OCI-LY7 (cell line): ENCODE data around the gene DNAJC18. TPM values are rescaled to one million over a fixed set of nuclear protein-coding genes. Genes with fewer than 3 reads are reported as not detected.

Experiments
- BruUV-seq: library from RNA; stranded (reverse); fragments of 400-500 nt; replicated peaks from 2 replicates; lab custom pipeline; 2021; lab: Mats Ljungman, UMichigan
- CTCF ChIA-PET: fragments of 300-600 bp; sonication (Branson Sonifier 250); formaldehyde crosslinking; loops from one replicate; lab custom pipeline; 2022; ENCODE audit warnings: antibody characterized with exemption; ENCODE audit not compliant: unreplicated experiment; lab: Charles Lee
- POLR2A ChIA-PET: fragments of 300-600 bp; sonication (Branson Sonifier 250); formaldehyde crosslinking; loops from one replicate; lab custom pipeline; 2022; ENCODE audit warnings: antibody characterized with exemption; lab: Charles Lee
- DNase-seq: peaks from one replicate; pipeline ENCODE4 v3.0.0-alpha.2; 2015; ENCODE audit warnings: low spot score
- H2AFZ ChIP-seq: fragments of 200-600 bp; sonication (generic), shearing (Covaris generic); 2 replicates; pipeline ENCODE4 v1.6.1; 2014; ENCODE audit warnings: mild to moderate bottlenecking, antibody characterized with exemption, low read length, moderate library complexity
- H3K27ac ChIP-seq: fragments of 200-600 bp; sonication (generic); 2 replicates; pipeline ENCODE4 v1.5.1; 2014; ENCODE audit warnings: mixed run types, low read depth, mild to moderate bottlenecking, moderate library complexity, low read length, inconsistent platforms; ENCODE audit not compliant: poor library complexity, severe bottlenecking
- H3K36me3 ChIP-seq: fragments of 200-600 bp; sonication (generic); 2 replicates; pipeline ENCODE4 v1.6.1; 2014; ENCODE audit warnings: mild to moderate bottlenecking, antibody characterized with exemption, low read length, moderate library complexity, mixed read lengths; ENCODE audit not compliant: insufficient read depth
- H3K4me1 ChIP-seq: fragments of 200-600 bp; sonication (generic); 2 replicates; pipeline ENCODE4 v1.5.1; 2014; ENCODE audit warnings: mild to moderate bottlenecking, low read length; ENCODE audit not compliant: insufficient read depth, poor library complexity, severe bottlenecking
- H3K4me2 ChIP-seq: fragments of 200-600 bp; sonication (generic); 2 replicates; pipeline ENCODE4 v1.6.1; 2014; ENCODE audit warnings: mild to moderate bottlenecking, low read length
- H3K4me3 ChIP-seq: fragments of 200-600 bp; sonication (generic); 2 replicates; pipeline ENCODE4 v1.5.1; 2014; ENCODE audit warnings: mild to moderate bottlenecking, low read depth, low read length; ENCODE audit not compliant: poor library complexity, severe bottlenecking
- H3K79me2 ChIP-seq: fragments of 200-600 bp; sonication (generic); 2 replicates; pipeline ENCODE4 v1.6.1; 2016; ENCODE audit warnings: low read depth, mild to moderate bottlenecking, low read length, moderate library complexity, mixed read lengths; ENCODE audit not compliant: insufficient read depth
- H3K9me2 ChIP-seq: fragments of 200-600 bp; sonication (generic); 2 replicates; pipeline ENCODE4 v1.6.1; 2016; ENCODE audit warnings: mild to moderate bottlenecking, low read length, mixed read lengths; ENCODE audit not compliant: insufficient read depth
- H3K9me3 ChIP-seq: fragments of 200-600 bp; sonication (generic); 2 replicates; pipeline ENCODE4 v1.6.1; 2014; ENCODE audit warnings: mild to moderate bottlenecking, mixed run types, low read length, mixed read lengths
- H4K20me1 ChIP-seq: fragments of 200-600 bp; sonication (generic); 2 replicates; pipeline ENCODE4 v1.6.1; 2014; ENCODE audit warnings: mild to moderate bottlenecking, antibody characterized with exemption, low read length, moderate library complexity, mixed read lengths; ENCODE audit not compliant: insufficient read depth
- EZH2phosphoT487 ChIP-seq: fragments of 200-600 bp; sonication (generic); IDR thresholded peaks from 2 replicates; pipeline ENCODE4 v1.6.1; 2018; ENCODE audit warnings: low read depth, borderline replicate concordance, mild to moderate bottlenecking, mixed run types, antibody characterized with exemption, low read length, moderate library complexity, mixed read lengths
- intact Hi-C: fragments of 100-400 bp; cut with micrococcal nuclease; formaldehyde crosslinking; loops from one replicate; pipeline ENCODE4 v1.10.0; 2022; ENCODE audit not compliant: unreplicated experiment
- total RNA-seq, 2 experiments: library from RNA; depleted of rRNA in 1 of 2; stranded (reverse); fragments of >200 nt in 1 of 2; shearing (Covaris generic) in 1 of 2; gene quantifications; 2 replicates each; pipeline ENCODE4 v1.2.3, GENCODE V29; 2014 to 2022
- TF ChIP-seq, protein P1 (sequence below): fragments of 200-600 bp; sonication (generic); conservative IDR thresholded peaks from 2 replicates; pipeline ENCODE4 v1.5.1; 2014; ENCODE audit warnings: mild to moderate bottlenecking, antibody characterized with exemption, low read length, moderate library complexity, mixed read lengths

DNAJC18 gene
- total RNA-seq, 2 experiments from 2014 or later = 1.2 to 12.6 TPM

DNA sequence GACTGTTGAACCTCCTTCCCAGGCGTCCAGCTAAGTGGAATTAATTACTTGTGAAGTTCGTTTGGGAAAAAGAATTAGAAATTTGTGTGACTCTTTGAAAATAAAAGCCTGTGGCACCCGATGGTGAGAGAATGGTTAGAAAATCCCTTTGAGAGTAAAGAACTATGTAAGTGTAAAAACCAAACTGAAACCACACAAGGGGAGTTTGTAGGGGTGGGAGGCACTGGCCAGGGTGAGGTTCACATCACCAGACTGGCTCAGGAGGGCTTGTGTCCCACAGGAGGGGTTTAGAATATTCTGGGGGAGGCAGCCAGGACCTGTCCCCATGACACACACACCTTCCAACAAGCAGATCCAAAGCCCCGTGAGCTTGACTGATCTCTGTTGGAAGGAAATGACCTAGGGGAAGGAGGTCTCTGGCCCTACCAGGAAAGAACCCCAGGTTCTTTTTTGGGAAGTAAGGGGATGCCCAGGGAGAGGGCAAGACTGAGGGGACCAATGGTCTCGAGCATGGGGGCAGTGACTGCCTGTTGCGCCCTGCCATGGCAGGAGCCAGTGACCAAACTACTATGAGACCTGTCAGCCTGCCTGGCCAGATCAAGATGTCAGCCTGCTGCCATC, 39.7 kb downstream of the DNAJC18 start:
- no TSS peak for BruUV-seq
- Histone ChIP-seq H2AFZ (no peak overlapping the region), H3K4me2 (no peak overlapping the region), H4K20me1 (no peaks in the 10 kb centered on the region), H3K9me2 (no peaks in the 10 kb centered on the region), H3K27ac (no peak overlapping the region), H3K9me3 (no peaks in the 10 kb centered on the region), H3K4me3 (no peak overlapping the region), H3K79me2 (no peaks in the 10 kb centered on the region), H3K4me1 (peaks cover 41% of the 10 kb centered on the region), H3K36me3 (peaks cover 27% of the 10 kb centered on the region)
- TF ChIP-seq, protein P1, sequence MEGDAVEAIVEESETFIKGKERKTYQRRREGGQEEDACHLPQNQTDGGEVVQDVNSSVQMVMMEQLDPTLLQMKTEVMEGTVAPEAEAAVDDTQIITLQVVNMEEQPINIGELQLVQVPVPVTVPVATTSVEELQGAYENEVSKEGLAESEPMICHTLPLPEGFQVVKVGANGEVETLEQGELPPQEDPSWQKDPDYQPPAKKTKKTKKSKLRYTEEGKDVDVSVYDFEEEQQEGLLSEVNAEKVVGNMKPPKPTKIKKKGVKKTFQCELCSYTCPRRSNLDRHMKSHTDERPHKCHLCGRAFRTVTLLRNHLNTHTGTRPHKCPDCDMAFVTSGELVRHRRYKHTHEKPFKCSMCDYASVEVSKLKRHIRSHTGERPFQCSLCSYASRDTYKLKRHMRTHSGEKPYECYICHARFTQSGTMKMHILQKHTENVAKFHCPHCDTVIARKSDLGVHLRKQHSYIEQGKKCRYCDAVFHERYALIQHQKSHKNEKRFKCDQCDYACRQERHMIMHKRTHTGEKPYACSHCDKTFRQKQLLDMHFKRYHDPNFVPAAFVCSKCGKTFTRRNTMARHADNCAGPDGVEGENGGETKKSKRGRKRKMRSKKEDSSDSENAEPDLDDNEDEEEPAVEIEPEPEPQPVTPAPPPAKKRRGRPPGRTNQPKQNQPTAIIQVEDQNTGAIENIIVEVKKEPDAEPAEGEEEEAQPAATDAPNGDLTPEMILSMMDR = no peak
- ChIA-PET CTCF (no interaction called here), POLR2A (no interaction called here)
- intact Hi-C loops = loop anchor here (10.0 kb wide), 1 partner anchor 205 kb away; the partner anchor contains the start of gene SIL1
- DNase-seq = no peak

DNA sequence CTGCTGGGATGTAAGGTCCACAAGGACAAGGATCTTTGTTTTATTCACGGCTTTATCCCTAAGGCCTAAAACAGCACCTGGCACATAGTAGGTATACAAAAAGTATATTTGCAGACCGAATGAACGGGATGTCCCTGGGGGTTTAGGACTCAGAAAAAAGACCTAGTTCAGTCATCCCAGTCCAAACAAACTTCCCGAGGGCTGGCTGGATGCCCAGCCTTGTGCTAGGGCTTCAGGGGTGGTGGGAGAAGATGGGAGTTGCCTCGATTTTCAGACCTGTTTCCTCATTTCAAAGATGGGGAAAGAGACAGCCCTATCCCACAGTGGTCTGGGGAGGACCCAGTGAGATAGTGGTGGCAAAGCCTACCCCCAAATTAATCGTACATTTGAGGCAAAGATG, 41.4 kb downstream of the DNAJC18 start:
- Histone ChIP-seq H3K4me1 (peaks cover 42% of the 10 kb centered on the region), H3K4me2 (no peak overlapping the region), H3K36me3 (peaks cover 31% of the 10 kb centered on the region), H4K20me1 (no peaks in the 10 kb centered on the region), H3K4me3 (no peak overlapping the region), H2AFZ (no peak overlapping the region), H3K9me3 (no peaks in the 10 kb centered on the region), H3K9me2 (no peaks in the 10 kb centered on the region), H3K79me2 (peaks cover 11% of the 10 kb centered on the region; the same call in 1 of the 2 replicates), H3K27ac (no peak overlapping the region)
- TF ChIP-seq, protein P1 = no peak
- no peak for TF ChIP-seq EZH2phosphoT487
- ChIA-PET POLR2A (interaction anchor here (0.7 kb wide), 1 partner anchor 11 kb away, joined by 9 read pairs; no protein-coding TSS in a partner anchor), CTCF (no interaction called here)
- no peak for DNase-seq
- no TSS peak for BruUV-seq
- intact Hi-C loops = no loop called here

DNA sequence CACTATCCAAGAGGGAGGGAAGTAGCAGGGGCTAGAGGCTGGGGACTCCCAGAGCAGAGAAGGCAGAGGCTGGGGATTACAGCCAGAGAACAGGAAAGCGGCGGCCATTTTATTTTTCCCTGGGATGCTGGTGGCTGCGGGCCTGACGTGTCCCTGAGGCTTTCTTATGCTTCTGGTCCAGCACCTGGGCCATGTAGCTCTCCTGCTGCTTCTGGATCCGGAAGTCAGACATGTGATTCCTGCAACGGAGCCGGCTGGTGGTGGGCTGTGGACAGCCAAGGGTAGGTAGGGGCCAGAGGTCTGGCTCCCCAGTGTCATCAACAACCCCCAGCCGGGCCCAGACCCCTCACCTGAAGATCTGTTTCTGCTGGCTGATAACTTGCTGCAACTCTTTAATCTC, 42.6 kb downstream of the DNAJC18 start:
- CTCF ChIA-PET = no interaction called here
- no peak for DNase-seq
- intact Hi-C loops = no loop called here
- Histone ChIP-seq H3K79me2 (peaks cover 11% of the 10 kb centered on the region; the same call in 1 of the 2 replicates), H4K20me1 (no peaks in the 10 kb centered on the region), H3K4me3 (no peak overlapping the region), H3K9me2 (no peaks in the 10 kb centered on the region), H3K4me1 (peaks cover 40% of the 10 kb centered on the region), H2AFZ (no peak overlapping the region), H3K36me3 (peaks cover 31% of the 10 kb centered on the region), H3K9me3 (no peaks in the 10 kb centered on the region), H3K27ac (no peak overlapping the region), H3K4me2 (no peak overlapping the region; the same call in 1 of the 2 replicates)
- POLR2A ChIA-PET = interaction anchor here (1.8 kb wide), 1 partner anchor 10 kb away, joined by 7 read pairs; no protein-coding TSS in a partner anchor
- TF ChIP-seq EZH2phosphoT487 = no peak
- TF ChIP-seq, protein P1 = no peak
- BruUV-seq = no TSS peak
